SK-N-SH (cell line): Measurements from ENCODE around the gene WWOX.

Experiments
- CTCF ChIP-seq: fragments of 200-600 bp; sonication (generic); IDR thresholded peaks from 2 replicates; pipeline ENCODE4 v1.6.1; 2017; ENCODE audit warnings: antibody characterized with exemption, mild to moderate bottlenecking, moderate library complexity
- EP300 ChIP-seq, 2 experiments: IDR thresholded peaks; 2 replicates each; pipeline versions ENCODE4 v1.4.0 to v1.6.1; 2012; ENCODE audit warnings: borderline replicate concordance in 1 of 2, low read depth in 1 of 2, low read length in 1 of 2
- IRF3 ChIP-seq: fragments of 150-350 bp; IDR thresholded peaks from 2 replicates; pipeline ENCODE4 v1.6.1; 2016; ENCODE audit warnings: mild to moderate bottlenecking, low read depth, low read length
- JUND ChIP-seq: IDR thresholded peaks from 2 replicates; pipeline ENCODE4 v1.4.0; 2012

- TF ChIP-seq CTCF (no peak), JUND (no peak), EP300 (IDR thresholded peaks at IDR 0.05; ENCODE audit: borderline replicate concordance in 1 of 2, low read depth in 1 of 2, low read length in 1 of 2) (no peak), IRF3 (no peak)
Measured at GRCh38 chr16:78761427-78761826, 662.0 kb downstream of the WWOX start.
